Measurements from ENCODE around the gene TUBGCP5. TPM values are rescaled to one million over a fixed set of nuclear protein-coding genes. Genes with fewer than 3 reads are reported as not detected.

Gene TUBGCP5
- total RNA-seq, 1 donor from 2014 or later, result 19.1 TPM

DNA sequence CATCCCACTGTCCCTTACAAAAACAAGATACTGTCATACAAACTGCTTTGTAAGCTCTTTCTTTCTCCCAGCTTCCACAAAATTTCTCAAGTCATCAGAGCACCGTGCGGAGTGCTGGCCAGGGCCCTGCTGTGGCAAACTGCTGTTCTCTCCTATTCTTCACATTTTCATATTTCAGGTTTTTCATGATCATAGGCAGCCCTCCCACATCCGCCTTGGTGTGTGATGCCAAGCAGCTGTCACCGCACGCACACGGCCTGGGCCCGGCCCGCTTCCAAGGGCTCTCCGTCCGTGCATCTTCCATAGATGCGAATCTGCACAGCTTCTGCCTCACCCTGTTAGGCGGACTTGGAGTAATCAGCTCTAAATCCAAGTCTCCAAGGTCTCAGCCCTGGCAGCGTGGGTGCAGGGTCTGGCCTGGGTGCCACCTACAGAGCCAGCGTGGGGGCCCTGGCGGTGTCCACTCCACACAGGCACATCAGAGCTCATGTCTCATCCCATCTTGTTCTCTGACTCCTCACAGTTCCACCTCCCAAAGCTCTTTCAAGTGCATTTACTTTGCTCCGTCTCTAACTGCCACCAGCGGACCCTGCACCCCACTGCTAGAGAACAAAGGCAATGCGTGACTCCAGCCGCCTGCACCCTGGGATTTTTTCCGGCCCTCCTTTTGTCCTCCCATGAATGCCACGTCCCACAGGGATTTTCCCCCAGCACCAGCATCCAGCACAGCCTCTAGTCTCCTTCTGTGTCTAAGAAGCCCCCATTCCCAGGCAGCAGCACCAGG, 86.4 kb downstream of the TUBGCP5 start:
- DNase-seq (ENCODE audit: extremely low spot score, unreplicated experiment), result no peak
- H3K36me3 Mint-ChIP-seq (ENCODE audit: unreplicated experiment), result no peaks in the 10 kb centered on the region
- H3K4me1 Mint-ChIP-seq (ENCODE audit: unreplicated experiment), result peaks cover 59% of the 10 kb centered on the region
- H3K27me3 Mint-ChIP-seq (ENCODE audit: unreplicated experiment), result no peaks in the 10 kb centered on the region
- H3K9me3 Mint-ChIP-seq (ENCODE audit: unreplicated experiment), result no peaks in the 10 kb centered on the region
- H3K27ac Mint-ChIP-seq (ENCODE audit: unreplicated experiment), result no peak overlapping the region
- TF ChIP-seq, protein P1, sequence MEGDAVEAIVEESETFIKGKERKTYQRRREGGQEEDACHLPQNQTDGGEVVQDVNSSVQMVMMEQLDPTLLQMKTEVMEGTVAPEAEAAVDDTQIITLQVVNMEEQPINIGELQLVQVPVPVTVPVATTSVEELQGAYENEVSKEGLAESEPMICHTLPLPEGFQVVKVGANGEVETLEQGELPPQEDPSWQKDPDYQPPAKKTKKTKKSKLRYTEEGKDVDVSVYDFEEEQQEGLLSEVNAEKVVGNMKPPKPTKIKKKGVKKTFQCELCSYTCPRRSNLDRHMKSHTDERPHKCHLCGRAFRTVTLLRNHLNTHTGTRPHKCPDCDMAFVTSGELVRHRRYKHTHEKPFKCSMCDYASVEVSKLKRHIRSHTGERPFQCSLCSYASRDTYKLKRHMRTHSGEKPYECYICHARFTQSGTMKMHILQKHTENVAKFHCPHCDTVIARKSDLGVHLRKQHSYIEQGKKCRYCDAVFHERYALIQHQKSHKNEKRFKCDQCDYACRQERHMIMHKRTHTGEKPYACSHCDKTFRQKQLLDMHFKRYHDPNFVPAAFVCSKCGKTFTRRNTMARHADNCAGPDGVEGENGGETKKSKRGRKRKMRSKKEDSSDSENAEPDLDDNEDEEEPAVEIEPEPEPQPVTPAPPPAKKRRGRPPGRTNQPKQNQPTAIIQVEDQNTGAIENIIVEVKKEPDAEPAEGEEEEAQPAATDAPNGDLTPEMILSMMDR (IDR thresholded peaks at IDR 0.05), result no peak
- no peak overlapping the region for H3K4me3 Mint-ChIP-seq (ENCODE audit: unreplicated experiment)

DNA sequence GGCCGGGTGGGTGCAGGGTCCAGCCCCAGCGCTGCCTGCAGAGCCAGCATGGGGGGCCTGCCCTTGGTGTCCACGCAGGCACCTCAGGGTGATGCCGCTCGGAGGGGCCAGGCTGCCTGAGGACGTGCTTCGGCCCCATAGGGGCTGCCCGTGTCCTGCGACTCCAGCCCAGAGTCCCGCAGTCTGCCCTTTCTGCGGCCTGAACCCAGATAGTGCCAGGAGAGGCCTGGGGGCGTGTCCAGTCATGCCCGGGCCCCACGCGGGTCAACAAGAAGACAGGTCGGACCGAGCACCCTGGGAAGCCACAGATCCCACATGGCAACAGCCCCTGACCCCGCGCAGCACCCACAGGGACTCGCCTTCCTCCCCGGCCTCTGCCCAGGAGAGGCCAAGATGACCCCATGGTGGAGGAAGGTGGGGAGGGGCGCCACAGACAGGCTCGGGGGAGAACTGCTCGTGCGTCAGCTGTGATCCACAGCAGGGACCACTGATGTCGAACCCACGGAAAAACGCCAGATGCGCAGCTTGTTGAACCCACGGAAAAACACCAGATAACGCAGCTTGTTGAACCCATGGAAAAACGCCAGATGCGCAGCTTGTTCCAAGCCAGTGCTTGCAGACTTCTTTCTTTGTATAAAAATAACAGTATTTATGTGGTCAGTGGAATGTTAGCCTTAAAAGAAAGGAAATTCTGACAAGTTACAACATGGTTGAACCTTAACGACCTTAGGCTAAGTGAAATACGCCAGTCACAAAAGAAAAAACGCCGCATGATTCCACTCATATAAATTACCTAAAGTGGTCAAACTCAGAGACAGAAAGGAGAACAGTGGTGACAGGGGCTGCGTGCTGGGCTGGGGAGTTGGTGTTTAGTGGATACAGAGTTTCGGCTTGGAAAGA, 87.7 kb downstream of the TUBGCP5 start:
- no peak for DNase-seq (ENCODE audit: extremely low spot score, unreplicated experiment)
- H3K4me1 Mint-ChIP-seq (ENCODE audit: unreplicated experiment), result peaks cover 53% of the 10 kb centered on the region
- peaks cover 3% of the 10 kb centered on the region for H3K36me3 Mint-ChIP-seq (ENCODE audit: unreplicated experiment)

DNA sequence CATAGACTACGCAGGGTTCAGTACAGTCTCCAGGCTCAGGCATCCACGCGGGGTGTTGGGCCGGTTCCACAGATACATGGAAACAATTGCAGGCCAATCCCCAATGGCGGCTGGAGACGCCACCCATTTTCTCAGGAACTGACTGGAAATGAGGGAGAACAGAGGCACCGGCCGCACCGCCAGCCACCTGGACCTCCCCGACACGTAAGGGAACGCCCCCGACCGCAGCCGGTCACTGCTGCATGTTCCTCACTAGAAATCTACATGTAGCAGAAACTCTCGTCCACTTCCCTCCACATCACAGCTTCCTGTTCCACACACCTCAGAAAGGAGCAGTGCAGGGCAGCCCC, 88.4 kb downstream of the TUBGCP5 start:
- H3K4me3 Mint-ChIP-seq (ENCODE audit: unreplicated experiment), result no peak overlapping the region
- peaks cover 47% of the 10 kb centered on the region for H3K4me1 Mint-ChIP-seq (ENCODE audit: unreplicated experiment)
- no peak overlapping the region for H3K27ac Mint-ChIP-seq (ENCODE audit: unreplicated experiment)
- H3K36me3 Mint-ChIP-seq (ENCODE audit: unreplicated experiment), result peaks cover 5% of the 10 kb centered on the region
- H3K9me3 Mint-ChIP-seq (ENCODE audit: unreplicated experiment), result no peaks in the 10 kb centered on the region
- no peak for DNase-seq (ENCODE audit: extremely low spot score, unreplicated experiment)
- TF ChIP-seq, protein P1 (IDR thresholded peaks at IDR 0.05), result no peak
- no peaks in the 10 kb centered on the region for H3K27me3 Mint-ChIP-seq (ENCODE audit: unreplicated experiment)

More for the DNA sequence above, 87.7 kb downstream of the TUBGCP5 start:
- Mint-ChIP-seq H3K9me3 (ENCODE audit: unreplicated experiment) (no peaks in the 10 kb centered on the region), H3K27ac (ENCODE audit: unreplicated experiment) (peak overlapping the region; percentile 23), H3K4me3 (ENCODE audit: unreplicated experiment) (no peak overlapping the region), H3K27me3 (ENCODE audit: unreplicated experiment) (no peaks in the 10 kb centered on the region)
- TF ChIP-seq, protein P1 (IDR thresholded peaks at IDR 0.05), result no peak

DNA sequence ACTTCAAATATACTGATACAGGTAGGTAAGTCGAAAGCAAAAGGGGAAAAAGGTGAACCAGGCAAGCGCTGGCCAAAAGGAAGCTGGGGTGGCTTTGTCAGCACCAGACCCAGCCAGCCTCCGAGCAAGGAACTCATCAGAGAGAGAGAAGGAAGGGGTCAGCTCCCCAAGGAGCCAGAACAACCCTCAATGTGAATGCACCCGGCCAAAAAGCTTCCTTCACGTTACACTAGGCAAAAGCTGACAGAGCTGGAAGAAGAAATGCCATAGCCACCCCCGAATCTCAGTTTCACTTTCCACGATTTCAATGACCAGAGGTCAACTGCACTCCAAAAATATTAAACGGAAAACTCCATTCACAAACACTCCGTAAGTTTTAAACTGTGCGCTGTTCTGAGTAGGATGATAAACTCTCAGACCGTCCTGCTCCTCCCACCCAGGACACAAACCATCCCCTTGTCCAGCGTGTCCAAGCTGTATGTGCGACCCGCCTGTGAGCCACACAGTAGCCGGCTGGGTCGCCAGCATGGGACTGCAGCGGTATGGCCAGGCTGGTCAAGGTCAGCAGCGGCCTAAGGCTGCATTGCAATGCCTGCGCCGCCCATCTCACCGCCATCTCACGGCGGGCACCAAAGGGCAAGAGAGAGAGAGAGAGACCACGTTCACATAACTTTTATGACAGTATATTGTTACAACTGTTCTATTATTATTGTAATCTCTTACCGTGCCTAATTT, 88.9 kb downstream of the TUBGCP5 start:
- H3K27ac Mint-ChIP-seq (ENCODE audit: unreplicated experiment), result no peak overlapping the region
- no peak overlapping the region for H3K4me3 Mint-ChIP-seq (ENCODE audit: unreplicated experiment)
- no peaks in the 10 kb centered on the region for H3K9me3 Mint-ChIP-seq (ENCODE audit: unreplicated experiment)
- H3K4me1 Mint-ChIP-seq (ENCODE audit: unreplicated experiment), result peaks cover 41% of the 10 kb centered on the region
- no peak for DNase-seq (ENCODE audit: extremely low spot score, unreplicated experiment)
- peaks cover 5% of the 10 kb centered on the region for H3K36me3 Mint-ChIP-seq (ENCODE audit: unreplicated experiment)
- no peaks in the 10 kb centered on the region for H3K27me3 Mint-ChIP-seq (ENCODE audit: unreplicated experiment)
- TF ChIP-seq, protein P1 (IDR thresholded peaks at IDR 0.05), result no peak

Other genes starting within 250 kb of the TUBGCP5 start
- gene NIPA2, start 200.9 kb downstream of the TUBGCP5 start, total RNA-seq, result 57.1 TPM in 2 replicates
- gene CYFIP1, start 59.2 kb downstream of the TUBGCP5 start, total RNA-seq, result 118 TPM in 2 replicates
- gene GOLGA6L1, start 97.3 kb upstream of the TUBGCP5 start, total RNA-seq, result not detected in 2 replicates

Data from osteocyte (in vitro differentiated cells).